Activated CD4-positive, alpha-beta T cell treated with anti-CD3 and anti-CD28 coated beads for 36 hours (primary cell): ENCODE measurements around the gene DEFB121. TPM values are rescaled to one million over a fixed set of nuclear protein-coding genes. Genes with fewer than 3 reads are reported as not detected.
"Not testable (repeated sequence)": the region's sequence is repeated elsewhere in the genome, so short reads cannot be mapped to it uniquely, and the experiment has no call there.

Experiments
- ATAC-seq: fragments of 200-7000 bp; cut with Tn5 transposase; one replicate; pipeline ENCODE4 v1.10.0; 2021; ENCODE audit warnings: mild to moderate bottlenecking, moderate library complexity
- CTCF ChIA-PET: fragments of 350-600 bp; sonication (Branson Sonifier 250); formaldehyde crosslinking; loops from one replicate; lab custom pipeline; 2021; ENCODE audit warnings: antibody characterized with exemption; lab: Charles Lee
- POLR2A ChIA-PET: fragments of 350-600 bp; sonication (Branson Sonifier 250); formaldehyde crosslinking; loops from one replicate; lab custom pipeline; 2021; ENCODE audit warnings: antibody characterized with exemption, inconsistent platforms; lab: Charles Lee
- DNase-seq: peaks from one replicate; pipeline ENCODE4 v3.0.0-alpha.2; 2020
- H3K27ac Mint-ChIP-seq: one replicate; pipeline ENCODE4 v1.8.0; 2021; ENCODE audit warnings: mixed read lengths
- H3K27me3 Mint-ChIP-seq: one replicate; pipeline ENCODE4 v1.8.0; 2021; ENCODE audit warnings: mixed read lengths
- H3K36me3 Mint-ChIP-seq: one replicate; pipeline ENCODE4 v1.8.0; 2021; ENCODE audit warnings: low read depth, mixed read lengths
- H3K4me1 Mint-ChIP-seq: one replicate; pipeline ENCODE4 v1.8.0; 2021; ENCODE audit warnings: mixed read lengths
- H3K4me3 Mint-ChIP-seq: one replicate; pipeline ENCODE4 v1.8.0; 2021; ENCODE audit warnings: mild to moderate bottlenecking, moderate library complexity, mixed read lengths
- H3K9me3 Mint-ChIP-seq: one replicate; pipeline ENCODE4 v1.8.0; 2021; ENCODE audit warnings: low read depth, mixed read lengths
- intact Hi-C, 2 experiments: fragments of 100-400 bp; cut with DNase I in 1 of 2; cut with micrococcal nuclease in 1 of 2; formaldehyde crosslinking; loops; one replicate each; pipeline versions ENCODE4 v1.14.2 to v1.15.1; 2022 to 2024; cut with DNase I, micrococcal nuclease
- total RNA-seq, 2 experiments: library from RNA; stranded (reverse); gene quantifications; one replicate each; pipeline ENCODE4 v1.2.3, GENCODE V29; 2021

Gene DEFB121
- total RNA-seq, 2 experiments from 2014 or later, result not detected

DNA sequence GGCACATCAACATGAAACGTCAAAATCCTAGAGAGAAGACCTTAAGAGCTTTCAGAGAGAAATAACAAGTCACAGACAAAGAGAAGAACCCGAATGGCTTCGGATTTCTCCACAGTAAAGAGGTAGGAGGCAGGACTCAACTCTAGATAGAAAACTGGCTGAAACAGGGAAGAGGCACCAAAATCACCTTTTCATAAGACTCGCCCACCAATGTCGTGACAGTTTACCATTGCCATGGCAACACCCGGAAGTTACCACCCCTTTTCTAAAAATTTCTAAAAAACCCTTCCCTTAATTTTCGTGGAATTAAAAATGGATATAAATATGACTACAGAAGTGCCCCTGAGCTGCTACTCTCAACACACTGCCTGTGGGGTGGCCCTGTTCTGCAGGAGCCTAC lies 12.3 kb upstream of the DEFB121 start:
- ChIA-PET CTCF (interaction anchor here (0.7 to 0.9 kb wide), 2 partner anchors 85 to 194 kb away, joined by 3 to 4 read pairs; no protein-coding TSS in a partner anchor), POLR2A (no interaction called here)
- Mint-ChIP-seq H3K4me3 (no peak overlapping the region), H3K27me3 (peaks cover 20% of the 10 kb centered on the region), H3K4me1 (no peaks in the 10 kb centered on the region), H3K27ac (no peak overlapping the region), H3K36me3 (no peaks in the 10 kb centered on the region), H3K9me3 (no peaks in the 10 kb centered on the region)
- ATAC-seq (no peak), DNase-seq (no peak)
- intact Hi-C loops, result no loop called here

DNA sequence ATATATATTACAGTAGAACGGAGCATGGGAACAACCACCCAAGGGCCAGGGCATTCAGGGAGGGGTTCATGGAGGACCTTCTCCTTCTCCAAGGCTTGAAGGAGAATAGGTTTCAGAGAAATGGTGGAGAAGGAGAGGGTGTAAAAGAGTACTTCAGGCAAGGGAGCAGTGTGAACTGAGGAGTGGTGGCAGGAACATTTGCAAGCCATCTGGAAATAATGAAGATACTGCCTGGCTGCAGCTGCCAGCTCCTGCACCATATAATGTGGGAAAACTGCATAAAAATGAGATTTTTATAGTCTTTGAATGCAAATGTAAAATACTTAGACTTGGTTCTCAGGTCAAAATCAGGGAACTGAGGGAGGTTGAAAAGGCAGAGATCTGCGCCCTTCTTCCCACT lies 9.6 kb upstream of the DEFB121 start:
- intact Hi-C loops, result no loop called here
- Mint-ChIP-seq H3K9me3 (no peaks in the 10 kb centered on the region), H3K36me3 (no peaks in the 10 kb centered on the region), H3K27ac (no peak overlapping the region), H3K27me3 (peaks cover 20% of the 10 kb centered on the region), H3K4me1 (no peaks in the 10 kb centered on the region), H3K4me3 (no peak overlapping the region)
- DNase-seq, result no peak
- no peak for ATAC-seq
- ChIA-PET POLR2A (no interaction called here), CTCF (no interaction called here)

DNA sequence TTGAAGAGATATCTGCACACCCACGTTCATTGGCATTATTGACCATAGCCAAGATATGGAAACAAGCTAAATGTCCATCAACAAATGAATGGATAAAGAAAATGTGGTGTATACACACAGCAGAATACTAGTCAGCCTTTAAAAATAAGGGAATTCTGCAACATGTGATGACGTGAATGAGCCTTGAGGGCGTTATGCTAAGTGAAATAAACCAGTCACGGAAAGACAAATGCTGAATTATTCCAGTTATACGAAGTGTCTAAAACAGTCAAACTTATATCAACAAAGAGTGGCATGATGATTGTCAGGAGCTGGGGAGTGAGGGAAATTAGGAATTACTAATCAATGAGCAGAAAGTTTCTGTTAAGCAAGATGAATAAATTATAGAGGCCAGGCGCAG lies 8.4 kb upstream of the DEFB121 start:
- ChIA-PET CTCF (interaction anchor here (3.2 kb wide), 1 partner anchor 89 kb away, joined by 20 read pairs; no protein-coding TSS in a partner anchor), POLR2A (no interaction called here)

DNA sequence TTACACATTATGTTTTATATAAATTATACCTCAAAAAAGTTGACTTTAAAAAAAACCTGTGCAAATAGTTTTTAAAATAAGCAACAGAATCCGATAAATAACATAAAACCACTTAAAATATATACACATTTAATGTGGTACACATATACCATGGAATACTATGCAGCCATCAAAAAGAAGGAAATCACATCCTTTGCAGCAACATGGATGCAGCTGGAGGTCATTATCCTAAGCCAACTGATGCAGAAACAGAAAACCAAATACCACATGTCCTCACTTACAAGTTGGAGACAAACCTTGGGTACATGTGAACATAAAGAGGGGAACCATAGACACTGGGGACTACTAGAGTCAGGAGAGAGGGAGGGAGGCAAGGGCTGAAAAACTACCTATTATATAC lies 4.0 kb upstream of the DEFB121 start:
- Mint-ChIP-seq H3K27me3 (peaks cover 16% of the 10 kb centered on the region), H3K9me3 (no peaks in the 10 kb centered on the region), H3K27ac (no peak overlapping the region), H3K36me3 (no peaks in the 10 kb centered on the region), H3K4me1 (no peaks in the 10 kb centered on the region), H3K4me3 (no peak overlapping the region)
- ChIA-PET POLR2A (no interaction called here), CTCF (no interaction called here)
- no peak for DNase-seq
- intact Hi-C loops, result no loop called here
- ATAC-seq, result no peak

More for the DNA sequence above, 8.4 kb upstream of the DEFB121 start:
- DNase-seq (no peak), ATAC-seq (no peak)
- Mint-ChIP-seq H3K27me3 (peaks cover 14% of the 10 kb centered on the region), H3K9me3 (no peaks in the 10 kb centered on the region), H3K36me3 (no peaks in the 10 kb centered on the region), H3K4me1 (no peaks in the 10 kb centered on the region), H3K27ac (no peak overlapping the region), H3K4me3 (no peak overlapping the region)
- intact Hi-C loops, result no loop called here

DNA sequence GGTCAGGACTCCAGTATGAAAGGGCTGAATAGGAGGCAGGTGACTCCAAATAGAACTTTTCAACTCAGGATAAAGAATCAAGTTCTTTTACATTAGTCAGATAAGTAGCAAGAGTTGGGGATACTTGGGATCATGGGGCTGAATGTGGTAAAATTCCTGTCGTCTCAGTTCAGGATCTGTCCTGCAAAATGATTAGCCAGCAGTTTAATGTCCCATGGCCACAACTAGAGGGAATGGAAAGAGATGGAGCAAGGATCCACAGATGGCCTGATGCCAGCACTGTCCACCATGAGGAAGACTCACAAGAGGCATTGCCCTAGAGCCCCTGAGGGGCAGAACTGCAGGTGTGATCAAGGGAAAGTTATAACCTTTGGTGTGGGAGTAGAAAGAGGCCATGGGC lies 2.1 kb downstream of the DEFB121 start:
- no peak for DNase-seq
- ATAC-seq, result no peak
- Mint-ChIP-seq H3K27me3 (peaks cover 10% of the 10 kb centered on the region), H3K9me3 (no peaks in the 10 kb centered on the region), H3K4me1 (no peaks in the 10 kb centered on the region), H3K27ac (no peak overlapping the region), H3K4me3 (no peak overlapping the region), H3K36me3 (no peaks in the 10 kb centered on the region)
- CTCF ChIA-PET, result no interaction called here
- POLR2A ChIA-PET, result no interaction called here
- intact Hi-C loops, result no loop called here

DNA sequence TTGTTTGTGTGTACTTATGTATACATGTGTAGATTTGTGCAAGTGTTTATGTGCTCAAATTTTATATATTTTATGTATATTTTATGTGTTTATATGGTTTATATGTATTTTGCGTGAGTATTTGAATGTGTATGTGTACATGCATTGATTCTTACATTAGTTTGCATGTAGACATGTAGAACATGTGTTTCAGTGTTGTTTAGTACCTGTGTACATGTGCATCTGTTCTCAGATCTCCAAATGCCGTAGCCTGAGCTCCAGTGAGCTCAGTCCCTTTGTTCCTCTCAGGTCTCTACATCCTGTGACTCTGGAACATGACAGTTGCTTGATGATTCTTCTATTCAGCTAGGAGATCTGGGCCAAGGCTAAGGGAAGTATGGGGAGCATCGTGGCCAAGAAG lies 11.1 kb downstream of the DEFB121 start:
- intact Hi-C loops, result no loop called here
- CTCF ChIA-PET, result no interaction called here
- ATAC-seq (no peak), DNase-seq (no peak)
- no peak overlapping the region for H3K4me3 Mint-ChIP-seq
- peaks cover 14% of the 10 kb centered on the region for H3K27me3 Mint-ChIP-seq
- no peaks in the 10 kb centered on the region for H3K4me1 Mint-ChIP-seq
- POLR2A ChIA-PET, result no interaction called here
- H3K9me3 Mint-ChIP-seq, result no peaks in the 10 kb centered on the region
- H3K36me3 Mint-ChIP-seq, result no peaks in the 10 kb centered on the region
- H3K27ac Mint-ChIP-seq, result no peak overlapping the region

DNA sequence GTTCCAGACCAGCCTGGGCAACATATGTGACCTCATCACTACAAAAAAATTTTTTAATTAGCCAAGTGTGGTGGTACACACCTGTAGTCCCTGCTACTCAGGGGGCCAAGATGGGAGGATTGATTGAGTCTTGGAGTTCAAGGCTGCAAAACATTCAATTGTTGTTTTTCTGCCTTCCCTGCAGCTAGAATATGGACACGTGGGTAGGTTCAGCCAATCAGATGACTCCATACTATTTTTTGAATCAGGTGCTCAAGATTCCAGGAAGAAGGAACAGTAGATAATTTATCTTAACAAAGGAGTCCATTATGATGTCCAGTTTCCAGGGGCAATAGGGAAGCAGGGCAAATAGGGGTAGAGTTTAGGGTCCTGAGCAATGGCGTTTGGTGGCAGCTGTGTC lies 13.2 kb downstream of the DEFB121 start:
- no peak for ATAC-seq
- CTCF ChIA-PET, result interaction anchor here (0.6 kb wide), 1 partner anchor 12 kb away, joined by 3 read pairs; no protein-coding TSS in a partner anchor
- no peak for DNase-seq
- Mint-ChIP-seq H3K4me1 (no peaks in the 10 kb centered on the region), H3K9me3 (no peaks in the 10 kb centered on the region), H3K4me3 (no peak overlapping the region), H3K36me3 (no peaks in the 10 kb centered on the region), H3K27ac (no peak overlapping the region), H3K27me3 (peaks cover 23% of the 10 kb centered on the region)
- POLR2A ChIA-PET, result no interaction called here
- intact Hi-C loops, result no loop called here

DNA sequence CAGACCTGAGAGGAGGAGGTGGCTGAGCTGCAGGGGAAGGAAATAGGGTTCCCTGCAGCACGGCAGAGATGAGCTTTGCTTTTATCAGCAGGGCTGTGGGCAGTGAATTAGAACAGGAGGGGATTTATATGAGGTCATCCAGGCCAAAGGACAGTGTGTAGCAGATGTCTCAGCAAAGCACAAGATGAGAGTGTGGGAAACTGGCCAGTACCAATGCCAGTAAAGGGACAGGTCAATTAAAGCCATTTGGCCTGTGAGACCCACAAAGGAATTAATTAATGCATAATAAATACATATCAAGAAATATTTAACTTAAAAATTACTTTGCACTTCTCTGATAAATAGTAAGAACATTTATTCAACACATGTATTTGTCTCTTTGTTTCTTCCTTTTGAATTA lies 15.5 kb downstream of the DEFB121 start, which contains the start of gene DEFB119:
Gene DEFB119 (minus strand): TSS at position 101 of the 400 bp plus-strand sequence. CDS start 107 bp downstream, outside the sequence.
- no peak within 1 kb of the TSS for H3K27ac Mint-ChIP-seq
- H3K4me1 Mint-ChIP-seq, result no peaks in the 10 kb centered on the region
- DNase-seq, result no peak
- no peaks in the 10 kb centered on the region for H3K36me3 Mint-ChIP-seq
- peaks cover 23% of the 10 kb centered on the region for H3K27me3 Mint-ChIP-seq
- CTCF ChIA-PET, result no interaction called here
- H3K9me3 Mint-ChIP-seq, result no peaks in the 10 kb centered on the region
- intact Hi-C loops, result no loop called here
- POLR2A ChIA-PET, result no interaction called here
- ATAC-seq, result no peak
- no peak within 1 kb of the TSS for H3K4me3 Mint-ChIP-seq

DNA sequence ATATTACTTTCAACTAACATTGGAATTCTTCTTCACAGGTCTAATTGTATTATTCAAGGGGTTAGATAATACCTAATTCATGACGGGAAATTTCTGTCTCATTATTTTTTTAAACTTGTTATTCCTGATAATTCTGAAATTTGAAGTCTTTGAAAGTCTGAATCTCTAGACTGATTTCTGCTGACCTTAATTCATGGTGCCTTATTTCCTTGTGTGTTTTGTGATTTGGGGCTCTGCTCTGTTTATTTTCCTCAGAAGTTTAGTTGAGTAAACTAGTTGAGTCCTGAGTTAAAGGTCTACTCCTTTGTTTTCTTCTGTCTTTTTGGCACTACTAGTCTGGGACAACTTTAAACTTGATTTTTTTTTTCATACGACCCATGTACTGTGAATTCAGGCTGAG lies 31.7 kb downstream of the DEFB121 start:
- H3K4me3 Mint-ChIP-seq, result no peak overlapping the region
- peaks cover 2% of the 10 kb centered on the region for H3K27me3 Mint-ChIP-seq
- H3K9me3 Mint-ChIP-seq, result peaks cover 6% of the 10 kb centered on the region
- intact Hi-C loops, result no loop called here
- no peaks in the 10 kb centered on the region for H3K4me1 Mint-ChIP-seq
- H3K27ac Mint-ChIP-seq, result no peak overlapping the region
- CTCF ChIA-PET, result no interaction called here
- DNase-seq (no peak), ATAC-seq (no peak)
- no peaks in the 10 kb centered on the region for H3K36me3 Mint-ChIP-seq
- POLR2A ChIA-PET, result no interaction called here

DNA sequence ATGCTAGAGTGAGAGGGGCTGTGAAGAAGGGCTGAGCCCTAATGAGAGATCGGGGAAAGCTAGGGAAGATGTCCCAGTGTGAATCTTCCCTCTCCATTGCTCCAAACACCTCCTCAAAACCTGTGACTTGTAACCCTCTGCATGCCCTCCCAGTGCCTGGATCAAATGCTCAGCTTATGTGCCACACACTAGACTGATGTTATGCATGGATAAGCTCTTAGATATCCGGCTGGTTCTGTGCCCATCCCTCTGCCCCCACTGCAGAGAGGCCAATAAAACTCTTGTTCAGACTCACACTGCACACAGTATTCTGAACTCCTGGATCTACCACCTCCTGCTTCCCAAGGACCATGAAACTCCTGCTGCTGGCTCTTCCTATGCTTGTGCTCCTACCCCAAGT lies 37.7 kb downstream of the DEFB121 start, which contains the start of gene DEFB118:
Gene DEFB118 (plus strand): TSS at position 301 of the 400 bp plus-strand sequence. CDS start 50 bp downstream, at position 351.
- Mint-ChIP-seq H3K4me3 (no peak within 1 kb of the TSS), H3K4me1 (no peaks in the 10 kb centered on the region), H3K27ac (no peak within 1 kb of the TSS), H3K9me3 (peaks cover 10% of the 10 kb centered on the region), H3K27me3 (no peaks in the 10 kb centered on the region), H3K36me3 (no peaks in the 10 kb centered on the region)
- DNase-seq (no peak), ATAC-seq (no peak)
- intact Hi-C loops, result no loop called here
- POLR2A ChIA-PET, result no interaction called here
- CTCF ChIA-PET, result no interaction called here

DNA sequence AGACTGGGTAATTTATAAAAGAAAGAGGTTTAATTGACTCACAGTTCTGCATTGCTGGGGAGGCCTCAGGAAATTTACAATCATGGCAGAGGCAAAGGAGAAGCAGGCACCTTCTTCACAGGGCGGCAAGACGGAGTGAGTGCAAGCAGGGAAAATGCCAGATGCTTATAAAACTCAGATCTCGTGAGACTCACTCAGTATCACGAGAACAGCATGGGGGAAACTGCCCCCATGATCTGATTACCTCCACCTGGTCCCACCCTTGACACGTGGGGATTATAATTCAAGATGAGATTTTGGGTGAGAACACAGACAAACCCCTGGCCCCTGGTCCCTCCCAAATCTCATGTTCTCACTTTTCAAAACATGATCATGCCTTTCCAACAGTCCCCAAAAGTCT lies 41.7 kb downstream of the DEFB121 start:
- H3K4me3 Mint-ChIP-seq, DNase-seq, CTCF ChIA-PET, H3K27me3 Mint-ChIP-seq, ATAC-seq, H3K4me1 Mint-ChIP-seq, intact Hi-C loops, POLR2A ChIA-PET, H3K27ac Mint-ChIP-seq, H3K36me3 Mint-ChIP-seq: not testable (repeated sequence)
- peaks cover 10% of the 10 kb centered on the region for H3K9me3 Mint-ChIP-seq

DNA sequence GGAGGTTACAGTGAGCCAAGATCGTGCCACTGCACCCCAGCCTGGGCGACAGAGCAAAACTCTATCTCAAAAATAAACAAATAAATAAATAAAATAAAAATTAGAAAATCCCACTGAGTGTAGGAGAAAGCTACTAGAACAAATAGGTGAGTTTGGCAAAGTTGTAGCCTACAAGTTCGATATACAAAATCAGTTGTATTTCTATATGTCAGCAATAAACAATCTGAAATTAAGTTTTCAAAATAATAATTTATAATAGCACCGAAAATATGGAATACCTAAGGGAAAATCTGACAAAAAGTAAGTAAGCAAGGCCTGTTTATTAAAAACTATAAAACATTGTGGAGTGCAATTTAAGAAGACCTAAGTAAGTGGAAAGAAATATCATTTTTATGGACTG lies 42.7 kb downstream of the DEFB121 start:
- no peak overlapping the region for H3K4me3 Mint-ChIP-seq
- H3K36me3 Mint-ChIP-seq, result no peaks in the 10 kb centered on the region
- peaks cover 10% of the 10 kb centered on the region for H3K9me3 Mint-ChIP-seq
- ChIA-PET POLR2A (no interaction called here), CTCF (no interaction called here)
- DNase-seq (no peak), ATAC-seq (no peak)
- H3K27ac Mint-ChIP-seq, result no peak overlapping the region
- no peaks in the 10 kb centered on the region for H3K27me3 Mint-ChIP-seq
- intact Hi-C loops, result no loop called here
- H3K4me1 Mint-ChIP-seq, result no peaks in the 10 kb centered on the region
